HAP-1 (cell line): Measurements from ENCODE around the gene SLC7A5.

Experiments
- DNase-seq, 2 experiments: peaks; one replicate each; pipeline ENCODE4 v3.0.0-alpha.2; 2016 to 2020; ENCODE audit warnings: low spot score in 2 of 2
- H3K27me3 ChIP-seq: fragments of 250-450 bp; sonication (Bioruptor Pico); 2 replicates; pipeline ENCODE4 v1.5.1; 2020; ENCODE audit warnings: low read depth, mild to moderate bottlenecking, moderate library complexity
- H3K36me3 ChIP-seq: fragments of 250-450 bp; sonication (Bioruptor Pico); replicated peaks from 2 replicates; pipeline ENCODE4 v1.5.1; 2020; ENCODE audit warnings: mild to moderate bottlenecking
- H3K4me1 ChIP-seq: fragments of 250-450 bp; sonication (Bioruptor Pico); 2 replicates; pipeline ENCODE4 v1.5.1; 2020; ENCODE audit warnings: mild to moderate bottlenecking
- H3K4me3 ChIP-seq: fragments of 250-450 bp; sonication (Bioruptor Pico); 2 replicates; pipeline ENCODE4 v1.5.1; 2020; ENCODE audit warnings: mild to moderate bottlenecking, moderate library complexity
- H3K9me3 ChIP-seq: fragments of 250-450 bp; sonication (Bioruptor Pico); 2 replicates; pipeline ENCODE4 v1.5.1; 2020; ENCODE audit warnings: mild to moderate bottlenecking, moderate library complexity
- in situ Hi-C: fragments of 300-500 bp; cut with MboI; formaldehyde crosslinking; loops from 3 replicates; pipeline ENCODE4 v1.14.3; 2020; ENCODE audit warnings: low sequenced_read_pairs, inconsistent platforms, mixed read lengths

The SLC7A5 gene

DNA sequence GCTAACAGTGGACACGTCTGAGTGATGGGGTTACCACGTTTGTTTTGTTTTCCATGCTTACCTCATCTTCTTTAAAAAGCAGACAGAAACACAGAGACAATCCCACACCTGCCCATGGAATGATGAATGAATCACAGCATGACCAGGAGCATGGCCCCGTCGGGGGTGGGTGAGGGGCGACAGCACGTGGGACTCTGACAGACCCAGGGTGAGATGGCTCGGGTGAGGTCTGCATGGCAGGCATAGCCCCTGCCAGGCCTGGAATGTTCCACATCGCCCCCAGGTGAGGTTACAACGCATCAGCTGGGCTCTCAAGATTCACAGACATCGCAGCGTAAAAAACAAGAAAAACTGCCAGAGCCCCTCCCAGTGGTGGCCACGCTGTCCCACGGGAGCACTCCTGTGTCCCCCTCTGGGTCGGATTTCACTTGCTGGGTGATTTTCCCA is 18.1 kb downstream of the SLC7A5 start:
- peaks cover 86% of the 10 kb centered on the region for H3K36me3 ChIP-seq
- peaks cover 20% of the 10 kb centered on the region for H3K4me1 ChIP-seq
- H3K27me3 ChIP-seq: no peaks in the 10 kb centered on the region
- no peak for DNase-seq
- no peak overlapping the region for H3K4me3 ChIP-seq
- no peaks in the 10 kb centered on the region for H3K9me3 ChIP-seq
- in situ Hi-C loops: loop anchor here (25.0 kb wide), 1 partner anchor 464 kb away; the partner anchor contains the start of genes FBXO31 and MAP1LC3B

DNA sequence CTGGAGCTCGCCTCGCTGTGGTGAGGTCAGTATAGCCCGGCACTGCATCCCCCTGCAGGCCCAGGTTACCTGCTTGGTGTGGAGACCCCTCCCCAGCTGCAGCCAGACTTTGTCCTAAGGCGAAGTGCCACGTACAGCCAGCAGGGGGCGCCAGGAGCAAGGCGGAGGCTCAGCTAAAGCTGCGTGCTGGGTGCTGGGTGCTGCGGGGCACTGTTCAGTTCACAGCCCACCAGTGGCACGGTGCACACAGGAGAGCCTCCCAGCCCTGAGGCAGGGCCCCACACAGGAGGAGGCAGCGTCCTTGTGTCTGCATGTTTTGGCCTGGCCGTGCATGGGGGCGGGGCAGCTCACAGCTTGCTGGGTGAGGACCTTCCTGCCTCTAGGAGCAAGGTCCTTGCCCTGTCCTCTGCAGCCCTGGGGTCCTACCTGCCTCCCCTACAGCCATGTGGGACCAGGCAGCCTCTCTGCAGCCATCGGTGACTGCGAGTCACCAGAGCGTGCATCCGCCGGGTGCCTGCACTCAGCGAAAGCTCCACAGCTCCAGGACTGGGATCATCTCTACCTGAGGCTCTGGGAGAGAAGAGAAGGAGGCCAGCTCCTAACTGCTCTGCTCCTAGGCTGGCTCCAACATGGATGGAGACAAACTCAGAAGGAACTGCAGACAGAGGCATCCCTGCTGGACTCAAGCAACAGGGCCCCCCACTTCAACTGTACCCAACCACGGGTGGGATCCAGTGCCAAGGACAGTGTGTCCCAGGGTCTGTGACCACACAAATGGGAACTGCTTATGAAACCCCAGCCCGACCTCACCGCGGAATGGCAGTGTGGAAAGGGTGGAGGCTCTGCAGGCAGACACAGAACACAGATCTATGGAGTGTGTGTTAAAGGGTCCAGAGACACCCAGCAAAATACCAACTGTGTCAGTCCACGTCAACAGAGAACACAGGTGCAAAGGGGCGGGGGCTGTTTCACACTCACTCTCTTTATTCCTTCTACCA is 19.0 kb downstream of the SLC7A5 start:
- Histone ChIP-seq H3K27me3 (no peaks in the 10 kb centered on the region), H3K36me3 (peaks cover 84% of the 10 kb centered on the region), H3K4me3 (no peak overlapping the region), H3K9me3 (no peaks in the 10 kb centered on the region), H3K4me1 (peaks cover 20% of the 10 kb centered on the region)
- in situ Hi-C loops: loop anchor here (25.0 kb wide), 1 partner anchor 463 kb away; the partner anchor contains the start of genes FBXO31 and MAP1LC3B
- DNase-seq: peak in 1 of 2 experiments; percentile 85

DNA sequence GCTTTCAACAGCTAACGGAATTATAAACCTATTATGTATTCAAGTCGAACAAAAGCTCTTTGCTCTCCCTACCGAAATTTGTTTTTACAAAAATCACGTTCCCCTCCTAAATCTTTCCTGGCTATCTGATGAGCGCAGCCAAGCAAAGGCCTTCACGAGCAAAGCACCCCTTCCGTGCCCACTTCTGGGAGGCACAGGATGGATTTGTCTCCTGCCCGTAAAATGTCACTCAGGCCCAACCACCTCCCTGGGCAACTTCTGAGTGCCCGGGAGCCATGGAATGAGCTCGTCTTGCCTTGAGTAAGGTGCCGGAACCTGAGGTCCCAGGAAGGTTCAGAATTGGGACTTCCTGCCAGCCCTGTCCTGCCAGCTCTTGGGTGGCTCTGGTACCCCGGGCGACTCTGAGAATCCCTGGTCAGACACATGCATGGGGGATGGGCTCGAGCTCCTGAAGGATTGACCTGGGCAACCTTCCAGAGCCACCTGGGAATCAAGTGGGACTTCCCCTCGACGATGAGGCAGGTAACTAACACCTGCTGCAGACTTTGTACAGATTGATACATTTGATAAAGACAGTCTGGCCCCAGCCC is 19.8 kb downstream of the SLC7A5 start:
- no peak overlapping the region for H3K4me3 ChIP-seq
- no peak for DNase-seq
- no peaks in the 10 kb centered on the region for H3K9me3 ChIP-seq
- peaks cover 15% of the 10 kb centered on the region for H3K4me1 ChIP-seq
- no peaks in the 10 kb centered on the region for H3K27me3 ChIP-seq
- in situ Hi-C loops: loop anchor here (25.0 kb wide), 1 partner anchor 462 kb away; the partner anchor contains the start of genes FBXO31 and MAP1LC3B
- H3K36me3 ChIP-seq: peaks cover 86% of the 10 kb centered on the region

DNA sequence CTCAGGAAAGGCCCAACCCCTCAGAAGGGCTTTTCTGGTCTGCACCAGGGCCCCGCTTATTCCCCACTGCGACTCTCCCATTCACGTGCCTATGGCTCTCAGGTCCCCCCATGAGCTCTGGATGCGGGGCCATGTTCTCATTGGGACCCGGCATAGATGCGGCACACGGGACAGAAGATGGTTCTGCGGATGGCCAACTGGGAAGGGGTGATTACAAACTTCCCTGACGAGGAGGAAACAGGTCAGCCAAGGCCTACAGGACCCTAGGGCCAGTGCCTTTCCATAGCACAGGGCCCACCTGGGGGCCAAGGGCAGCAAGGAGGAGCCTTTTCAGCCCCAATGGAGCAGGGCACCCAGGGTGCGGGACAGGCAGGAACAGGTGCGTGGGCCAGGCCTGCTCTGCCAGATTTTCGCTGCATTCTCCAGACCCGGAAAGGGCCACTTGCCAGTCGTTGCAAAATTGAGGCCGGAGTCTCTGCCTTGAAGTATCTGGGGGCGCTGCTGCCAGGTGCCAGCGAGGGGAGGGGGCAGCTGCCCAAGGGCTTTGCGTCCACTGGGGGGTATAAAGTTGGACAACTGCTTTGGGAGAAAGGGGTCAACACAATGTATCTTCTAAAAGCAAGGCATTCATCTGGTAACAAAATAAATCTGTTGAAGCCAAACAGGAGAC is 20.5 kb downstream of the SLC7A5 start:
- DNase-seq: no peak
- H3K36me3 ChIP-seq: peaks cover 93% of the 10 kb centered on the region
- no peak overlapping the region for H3K4me3 ChIP-seq
- H3K27me3 ChIP-seq: no peaks in the 10 kb centered on the region
- in situ Hi-C loops: no loop called here
- peaks cover 9% of the 10 kb centered on the region for H3K4me1 ChIP-seq
- H3K9me3 ChIP-seq: no peaks in the 10 kb centered on the region

DNA sequence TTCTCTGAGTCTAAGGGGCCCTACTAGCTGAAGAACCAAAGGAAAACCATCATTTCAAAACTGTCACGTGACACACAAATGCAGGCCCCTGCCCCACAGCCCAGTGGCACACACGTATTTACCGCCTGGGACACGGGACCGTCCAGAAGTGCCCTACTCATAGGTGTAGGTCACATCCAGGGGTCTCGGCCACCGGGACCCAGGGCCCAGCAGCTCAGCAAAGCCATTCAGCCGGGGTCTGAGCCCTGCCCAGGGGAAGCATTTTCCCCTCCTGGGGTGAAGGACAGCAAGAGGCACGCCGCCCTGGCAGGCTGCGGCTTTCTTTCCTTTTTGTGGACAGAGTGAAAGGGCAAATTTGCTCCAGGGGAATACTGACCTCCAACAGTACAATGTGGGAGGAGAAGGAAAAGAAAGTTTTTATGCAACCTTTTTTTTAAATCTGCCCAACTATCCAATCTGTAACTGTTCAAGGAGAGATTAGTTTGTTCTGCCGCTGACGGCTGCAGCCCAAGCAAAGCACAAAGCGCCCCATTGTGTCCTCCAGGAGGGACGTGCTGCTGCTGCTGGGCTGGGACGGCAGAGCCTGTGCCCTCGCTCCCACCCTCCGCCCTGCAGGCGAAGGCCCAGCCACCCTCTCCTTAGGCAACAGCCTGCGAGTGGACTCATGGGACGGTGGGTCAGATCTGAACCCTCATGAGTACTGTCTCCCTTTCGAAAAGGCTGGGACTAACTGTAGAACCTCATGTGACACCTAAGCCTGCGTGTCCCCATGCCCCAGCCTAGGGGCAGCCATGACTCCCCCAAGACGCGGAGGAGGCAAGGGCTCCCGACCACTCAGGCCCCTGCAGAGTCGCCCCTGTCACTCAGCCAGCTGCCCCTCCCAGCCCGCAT is 21.3 kb downstream of the SLC7A5 start:
- in situ Hi-C loops: no loop called here

DNA sequence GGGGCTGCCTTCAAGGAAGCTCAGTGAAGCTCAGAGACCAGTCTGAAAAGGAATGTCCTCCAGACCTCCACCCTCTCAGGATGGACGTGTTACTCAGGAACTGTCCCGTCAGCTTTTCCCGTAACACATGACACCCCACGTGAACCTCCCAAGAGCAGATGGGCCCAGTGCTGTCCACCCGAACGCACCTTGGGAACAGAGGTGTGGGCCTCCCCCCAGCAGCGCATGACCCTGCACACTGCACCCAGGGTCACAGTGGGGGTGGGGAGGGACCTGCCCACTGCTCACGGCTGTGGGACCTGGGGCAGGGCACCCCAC is 21.9 kb downstream of the SLC7A5 start:
- DNase-seq: no peak
- Histone ChIP-seq H3K36me3 (peaks cover 95% of the 10 kb centered on the region), H3K4me1 (no peaks in the 10 kb centered on the region; the same call in 1 of the 2 replicates), H3K9me3 (no peaks in the 10 kb centered on the region), H3K27me3 (no peaks in the 10 kb centered on the region), H3K4me3 (no peak overlapping the region)
- in situ Hi-C loops: no loop called here

More for the DNA sequence above, 21.3 kb downstream of the SLC7A5 start:
- Histone ChIP-seq H3K36me3 (peaks cover 95% of the 10 kb centered on the region), H3K4me3 (no peak overlapping the region), H3K9me3 (no peaks in the 10 kb centered on the region), H3K4me1 (peaks cover 4% of the 10 kb centered on the region), H3K27me3 (no peaks in the 10 kb centered on the region)
- DNase-seq: no peak

DNA sequence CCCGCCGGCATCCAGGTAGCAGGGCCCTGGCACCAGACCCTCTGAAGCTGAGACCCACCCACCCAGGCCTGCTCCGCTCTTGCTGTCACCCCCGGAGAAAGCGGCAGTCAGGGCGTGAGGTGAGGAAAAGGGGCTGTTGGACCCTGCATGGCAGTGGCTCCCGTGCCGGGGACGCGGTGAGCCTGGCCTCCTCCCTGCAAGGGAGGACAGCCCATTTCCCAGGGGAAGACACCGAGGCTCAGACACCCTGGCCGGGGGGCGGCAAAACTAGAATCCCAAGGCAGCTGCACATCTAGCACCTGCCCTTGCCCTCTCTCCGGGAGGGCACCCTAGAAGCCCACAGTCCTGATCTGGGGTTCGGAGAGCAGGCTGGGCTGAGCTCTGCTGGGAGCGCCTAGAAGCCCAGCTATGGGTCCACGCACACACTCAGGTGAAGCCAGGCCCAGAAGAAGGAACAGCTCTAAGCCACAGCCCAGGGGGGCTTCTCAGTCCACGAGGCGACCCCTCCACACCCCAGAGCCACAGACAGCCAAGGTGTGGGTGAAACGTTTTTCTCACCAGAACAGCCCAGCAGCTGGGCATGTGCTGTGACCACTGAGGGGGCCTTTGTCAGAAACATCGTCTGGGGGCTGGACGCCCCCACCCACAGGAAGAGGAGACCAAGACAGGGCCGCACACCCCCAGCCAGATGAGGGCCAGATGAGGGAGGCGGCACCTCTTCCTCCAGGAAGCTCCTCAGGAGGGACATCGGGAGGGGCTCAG is 22.4 kb downstream of the SLC7A5 start:
- H3K27me3 ChIP-seq: no peaks in the 10 kb centered on the region
- no peak overlapping the region for H3K4me3 ChIP-seq
- H3K4me1 ChIP-seq: no peaks in the 10 kb centered on the region
- in situ Hi-C loops: no loop called here
- DNase-seq: no peak
- peaks cover 95% of the 10 kb centered on the region for H3K36me3 ChIP-seq
- H3K9me3 ChIP-seq: no peaks in the 10 kb centered on the region

DNA sequence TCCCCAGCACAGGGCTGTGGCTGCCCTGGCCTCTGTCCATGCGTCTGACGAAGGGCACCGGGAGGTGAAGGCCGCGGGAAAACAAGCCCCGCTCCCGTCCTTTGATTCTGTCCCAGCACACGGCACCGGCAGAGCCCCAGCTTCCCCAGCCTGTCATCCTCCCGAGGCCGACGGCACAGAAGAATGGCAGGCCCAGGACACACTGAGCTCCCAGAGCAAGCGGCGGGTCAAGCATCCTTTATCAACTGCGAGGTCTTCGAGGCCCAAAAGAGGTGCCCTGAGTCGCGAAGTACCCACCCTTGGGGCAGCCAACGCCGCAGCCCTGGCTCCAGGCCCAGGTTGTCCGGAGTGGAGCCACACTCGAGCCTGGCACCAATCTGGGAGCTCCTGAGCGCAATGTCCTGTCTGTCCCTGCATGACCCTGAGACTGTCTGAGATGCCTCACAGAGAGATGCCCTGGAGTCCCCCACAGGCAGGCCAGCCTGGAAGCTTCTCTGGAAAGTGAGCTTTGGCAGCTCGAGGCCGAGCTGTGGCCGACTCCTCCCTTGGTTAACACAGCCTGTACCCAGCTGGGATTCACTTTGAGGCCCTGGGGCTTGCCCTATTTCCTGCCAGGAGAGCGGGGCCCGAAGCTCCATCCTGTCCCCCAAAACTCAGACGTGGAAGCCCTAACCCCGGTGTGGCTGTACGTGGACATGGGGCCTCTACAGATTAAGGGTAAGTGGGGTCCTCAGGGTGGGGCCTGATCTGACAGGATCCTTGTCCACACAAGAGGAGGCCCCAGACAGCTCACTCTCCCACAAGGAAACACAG is 23.3 kb downstream of the SLC7A5 start:
- H3K36me3 ChIP-seq: peaks cover 95% of the 10 kb centered on the region
- H3K4me1 ChIP-seq: no peaks in the 10 kb centered on the region
- DNase-seq: no peak
- in situ Hi-C loops: no loop called here
- H3K4me3 ChIP-seq: no peak overlapping the region
- no peaks in the 10 kb centered on the region for H3K27me3 ChIP-seq
- H3K9me3 ChIP-seq: no peaks in the 10 kb centered on the region

DNA sequence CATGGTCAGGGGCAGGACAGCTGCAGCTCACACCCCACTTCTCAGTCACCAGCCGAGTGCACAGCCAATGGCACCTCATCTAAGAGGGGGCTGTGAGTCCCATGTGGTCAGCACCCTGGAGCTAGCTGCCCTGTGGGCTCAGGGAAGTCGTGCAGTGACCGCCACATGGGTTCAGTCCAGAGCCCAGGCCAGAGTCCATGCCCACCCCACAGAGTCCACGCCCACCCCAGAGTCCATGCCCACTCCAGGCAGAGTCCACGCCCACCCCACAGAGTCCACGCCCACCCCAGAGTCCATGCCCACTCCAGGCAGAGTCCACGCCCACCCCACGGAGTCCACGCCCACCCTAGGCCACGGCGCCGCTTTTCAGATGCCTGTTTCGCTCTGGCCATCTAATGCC is 24.1 kb downstream of the SLC7A5 start:
- no peaks in the 10 kb centered on the region for H3K27me3 ChIP-seq
- no peaks in the 10 kb centered on the region for H3K9me3 ChIP-seq
- no peaks in the 10 kb centered on the region for H3K4me1 ChIP-seq
- no peak overlapping the region for H3K4me3 ChIP-seq
- no peak for DNase-seq
- H3K36me3 ChIP-seq: peaks cover 95% of the 10 kb centered on the region
- in situ Hi-C loops: no loop called here

DNA sequence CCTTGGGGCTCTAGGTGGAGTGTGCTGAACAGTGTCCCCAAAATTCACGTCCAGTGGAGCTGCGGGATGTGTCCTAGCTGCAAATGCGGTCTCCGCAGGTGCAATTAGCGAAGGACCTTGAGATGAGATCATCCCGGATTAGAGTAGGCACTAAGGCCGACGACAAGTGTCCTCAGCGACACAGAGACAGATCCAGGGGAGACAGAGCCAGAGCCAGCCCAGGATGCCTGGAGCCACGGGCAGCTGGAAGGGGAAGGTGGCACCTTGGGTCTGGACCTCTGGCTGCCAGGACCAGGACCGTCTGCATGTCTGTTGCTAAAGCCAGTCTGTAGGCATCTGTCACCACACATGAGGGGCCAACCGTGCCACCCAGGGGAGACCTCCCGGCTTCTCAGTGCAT is 24.5 kb downstream of the SLC7A5 start:
- H3K27me3 ChIP-seq: no peaks in the 10 kb centered on the region
- H3K4me3 ChIP-seq: no peak overlapping the region
- H3K36me3 ChIP-seq: peaks cover 95% of the 10 kb centered on the region
- no peak for DNase-seq
- H3K4me1 ChIP-seq: no peaks in the 10 kb centered on the region
- in situ Hi-C loops: no loop called here
- H3K9me3 ChIP-seq: no peaks in the 10 kb centered on the region

DNA sequence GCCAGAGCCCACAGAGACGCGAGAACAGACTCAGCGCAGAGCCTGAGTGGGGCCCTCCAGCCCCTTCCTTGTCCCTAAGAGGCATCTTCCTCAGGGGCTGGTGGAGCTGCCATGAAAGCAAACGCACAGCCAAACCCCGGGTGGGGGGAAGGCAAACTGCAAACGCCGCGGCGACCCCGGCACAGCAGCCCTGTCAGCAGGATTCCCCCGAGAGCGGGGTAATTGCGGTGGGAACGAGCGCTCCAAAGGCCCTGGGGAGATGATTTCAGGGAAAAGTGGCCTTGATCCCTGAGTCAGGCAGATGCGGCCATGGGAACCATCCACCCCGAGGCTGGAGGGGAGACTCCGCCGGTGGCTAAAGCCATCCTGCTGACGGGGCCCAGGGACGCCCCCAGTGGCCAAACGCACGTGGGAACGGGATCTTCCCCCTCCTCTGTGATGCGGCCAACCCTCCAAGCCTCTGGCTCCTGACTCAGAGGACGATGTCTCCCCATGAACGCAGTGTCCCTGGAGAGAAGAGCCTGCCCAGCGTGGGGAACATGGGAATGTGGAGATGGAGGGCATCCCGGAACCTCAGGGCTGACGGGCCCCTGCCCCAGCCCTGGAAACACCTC is 25.1 kb downstream of the SLC7A5 start:
- no peaks in the 10 kb centered on the region for H3K9me3 ChIP-seq
- no peak for DNase-seq
- no peak overlapping the region for H3K4me3 ChIP-seq
- H3K27me3 ChIP-seq: no peaks in the 10 kb centered on the region
- peaks cover 95% of the 10 kb centered on the region for H3K36me3 ChIP-seq
- in situ Hi-C loops: no loop called here
- no peaks in the 10 kb centered on the region for H3K4me1 ChIP-seq
